SK-N-SH (cell line): ENCODE measurements around the gene ADGB. TPM values are rescaled to one million over a fixed set of nuclear protein-coding genes. Genes with fewer than 3 reads are reported as not detected.

ENCODE experiments used
- CTCF ChIA-PET: fragments of 300-600, 350-600 bp; formaldehyde crosslinking; extraction: SDS; loops from one replicate; lab custom pipeline; 2021; lab: Yijun Ruan, JAX
- POLR2A ChIA-PET: fragments of 350-600 bp; sonication (Branson Sonifier 250); formaldehyde crosslinking; extraction: SDS; loops from one replicate; lab custom pipeline; 2020; ENCODE audit warnings: antibody characterized with exemption, inconsistent platforms; lab: Yijun Ruan, JAX
- DNase-seq: peaks from one replicate; pipeline ENCODE4 v3.0.0; 2012
- H2AFZ ChIP-seq: fragments of 200-600 bp; sonication (generic); 2 replicates; pipeline ENCODE4 v1.8.1; 2016; ENCODE audit warnings: antibody characterized with exemption, mild to moderate bottlenecking, low read depth
- H3F3A ChIP-seq: fragments of 200-600 bp; sonication (generic); replicated peaks from 2 replicates; pipeline ENCODE3; 2016; ENCODE audit warnings: antibody characterized with exemption, mild to moderate bottlenecking; ENCODE audit not compliant: insufficient read depth
- H3K27ac ChIP-seq, 2 experiments: fragments of 200-500 bp in 1 of 2; fragments of 200-600 bp in 1 of 2; sonication (Bioruptor generic) in 1 of 2; sonication (generic), shearing (Covaris generic) in 1 of 2; 2 replicates each; pipeline versions ENCODE4 v1.5.1 to v1.6.1; 2014 to 2016; ENCODE audit warnings: low read depth in 2 of 2, inconsistent platforms in 1 of 2, low read length in 1 of 2, mild to moderate bottlenecking in 1 of 2, mixed read lengths in 1 of 2
- H3K27me3 ChIP-seq: fragments of 200-600 bp; sonication (generic), shearing (Covaris generic); 2 replicates; pipeline ENCODE4 v1.6.1; 2016; ENCODE audit warnings: mixed run types; ENCODE audit not compliant: insufficient read depth
- H3K36me3 ChIP-seq, 2 experiments: fragments of 200-500 bp in 1 of 2; fragments of 200-600 bp in 1 of 2; sonication (Bioruptor generic) in 1 of 2; sonication (generic) in 1 of 2; replicated peaks in 1 of 2; 2 replicates each; pipeline versions ENCODE3 to v1.5.1; 2014 to 2016; ENCODE audit warnings: low read length in 1 of 2, mild to moderate bottlenecking in 1 of 2; ENCODE audit not compliant: insufficient read depth in 2 of 2, control insufficient read depth in 1 of 2
- H3K4me1 ChIP-seq, 2 experiments: fragments of 200-500 bp in 1 of 2; fragments of 200-600 bp in 1 of 2; sonication (Bioruptor generic) in 1 of 2; sonication (generic), shearing (Covaris generic) in 1 of 2; 2 replicates each; pipeline versions ENCODE4 v1.5.1 to v1.6.1; 2014 to 2016; ENCODE audit warnings: low read depth in 1 of 2, low read length in 1 of 2, mixed run types in 1 of 2; ENCODE audit not compliant: insufficient read depth in 2 of 2, control insufficient read depth in 1 of 2
- H3K4me2 ChIP-seq: fragments of 200-600 bp; sonication (generic), shearing (Covaris generic); 2 replicates; pipeline ENCODE4 v1.6.1; 2017; ENCODE audit warnings: mixed run types
- H3K4me3 ChIP-seq, 2 experiments: fragments of 200-500 bp in 1 of 2; fragments of 200-600 bp in 1 of 2; sonication (Bioruptor generic) in 1 of 2; sonication (generic), shearing (Covaris generic) in 1 of 2; 2 replicates each; pipeline versions ENCODE4 v1.5.1 to v1.8.1; 2014 to 2016; ENCODE audit warnings: low read depth in 2 of 2, inconsistent platforms in 1 of 2, low read length in 1 of 2, mild to moderate bottlenecking in 1 of 2, mixed read lengths in 1 of 2, moderate library complexity in 1 of 2
- H3K79me2 ChIP-seq: fragments of 200-600 bp; sonication (generic); 2 replicates; pipeline ENCODE4 v1.8.1; 2017; ENCODE audit warnings: mild to moderate bottlenecking; ENCODE audit not compliant: insufficient read depth
- H3K9ac ChIP-seq: fragments of 200-600 bp; sonication (generic); 2 replicates; pipeline ENCODE4 v1.6.1; 2017; ENCODE audit warnings: mixed run types
- H3K9me2 ChIP-seq: fragments of 200-600 bp; sonication (generic); 2 replicates; pipeline ENCODE4 v1.6.1; 2017; ENCODE audit warnings: mixed run types
- H3K9me3 ChIP-seq: fragments of 200-600 bp; sonication (generic); 2 replicates; pipeline ENCODE4 v1.6.1; 2017; ENCODE audit warnings: mixed run types, mild to moderate bottlenecking, moderate library complexity
- H4K20me1 ChIP-seq: fragments of 200-600 bp; sonication (generic); 2 replicates; pipeline ENCODE4 v1.6.1; 2017; ENCODE audit warnings: mild to moderate bottlenecking, mixed run types; ENCODE audit not compliant: insufficient read depth
- CTCF ChIP-seq: fragments of 200-600 bp; sonication (generic); IDR thresholded peaks from 2 replicates; pipeline ENCODE4 v1.6.1; 2017; ENCODE audit warnings: antibody characterized with exemption, mild to moderate bottlenecking, moderate library complexity
- ELF1 ChIP-seq: IDR thresholded peaks from 2 replicates; pipeline ENCODE4 v1.4.0; 2012
- EP300 ChIP-seq, 2 experiments: IDR thresholded peaks; 2 replicates each; pipeline versions ENCODE4 v1.4.0 to v1.6.1; 2012; ENCODE audit warnings: borderline replicate concordance in 1 of 2, low read depth in 1 of 2, low read length in 1 of 2
- FOXJ3 ChIP-seq: sonication (generic); formaldehyde crosslinking; IDR thresholded peaks from 2 replicates; pipeline ENCODE4 v1.5.1; 2020; ENCODE audit warnings: mild to moderate bottlenecking, missing genetic modification reagents
- GATA2 ChIP-seq: sonication (generic); formaldehyde crosslinking; IDR thresholded peaks from 2 replicates; pipeline ENCODE4 v1.5.0; 2020; ENCODE audit warnings: mild to moderate bottlenecking, missing genetic modification reagents
- IRF3 ChIP-seq: fragments of 150-350 bp; IDR thresholded peaks from 2 replicates; pipeline ENCODE4 v1.6.1; 2016; ENCODE audit warnings: mild to moderate bottlenecking, low read depth, low read length
- NFIC ChIP-seq: IDR thresholded peaks from 2 replicates; pipeline ENCODE4 v1.4.0; 2012; ENCODE audit warnings: borderline replicate concordance
- NRF1 ChIP-seq: IDR thresholded peaks from 2 replicates; pipeline ENCODE4 v1.6.1; 2012; ENCODE audit warnings: low read depth, mild to moderate bottlenecking, low read length
- POLR2AphosphoS5 ChIP-seq: IDR thresholded peaks from 2 replicates; pipeline ENCODE4 v1.6.1; 2012; ENCODE audit warnings: low read depth, low read length
- RAD21 ChIP-seq: IDR thresholded peaks from 2 replicates; pipeline ENCODE4 v1.6.1; 2012; ENCODE audit warnings: mild to moderate bottlenecking, low read length
- RCOR1 ChIP-seq: fragments of 150-350 bp; IDR thresholded peaks from 2 replicates; pipeline ENCODE4 v1.6.1; 2017; ENCODE audit warnings: antibody characterized with exemption, low read length
- REST ChIP-seq: IDR thresholded peaks from 2 replicates; pipeline ENCODE4 v1.6.1; 2012; ENCODE audit warnings: mild to moderate bottlenecking, low read depth, low read length, moderate library complexity
- RFX5 ChIP-seq: IDR thresholded peaks from 2 replicates; pipeline ENCODE4 v1.6.1; 2012; ENCODE audit warnings: mild to moderate bottlenecking, improper control_type of control experiment, low read length
- RXRA ChIP-seq: IDR thresholded peaks from 2 replicates; pipeline ENCODE4 v1.4.0; 2012; ENCODE audit warnings: low read depth, mild to moderate bottlenecking, borderline replicate concordance
- SMC3 ChIP-seq: IDR thresholded peaks from 2 replicates; pipeline ENCODE4 v1.6.1; 2012; ENCODE audit warnings: low read depth, low read length, improper control_type of control experiment
- TAF1 ChIP-seq: IDR thresholded peaks from 2 replicates; pipeline ENCODE4 v1.6.1; 2012; ENCODE audit warnings: low read depth, mild to moderate bottlenecking, low read length, moderate library complexity, borderline replicate concordance
- TCF12 ChIP-seq: IDR thresholded peaks from 2 replicates; pipeline ENCODE4 v1.4.0; 2012
- TEAD4 ChIP-seq: IDR thresholded peaks from 2 replicates; pipeline ENCODE4 v1.4.0; 2012; ENCODE audit warnings: mild to moderate bottlenecking, borderline replicate concordance; ENCODE audit not compliant: insufficient read depth
- USF1 ChIP-seq: IDR thresholded peaks from 2 replicates; pipeline ENCODE4 v1.4.0; 2012; ENCODE audit warnings: low read depth, borderline replicate concordance
- USF2 ChIP-seq: fragments of 150-350 bp; IDR thresholded peaks from 2 replicates; pipeline ENCODE4 v1.6.1; 2017; ENCODE audit warnings: antibody characterized with exemption, low read length, low read depth, borderline replicate concordance
- YY1 ChIP-seq: IDR thresholded peaks from 2 replicates; pipeline ENCODE4 v1.4.0; 2012; ENCODE audit warnings: low read depth, mild to moderate bottlenecking
- WGBS: methylation state at CpG from one replicate; pipeline ENCODE4 v1.1.6; 2017; ENCODE audit warnings: low lambda C conversion rate; 5-methylcytosine and 5-hydroxymethylcytosine counted together
- polyA plus RNA-seq, 3 experiments: library from polyadenylated mRNA; depleted of rRNA; stranded (reverse); fragments of >200 nt; gene quantifications; 2 replicates each; pipeline ENCODE4 v1.2.3, GENCODE V29; 2012
- TF ChIP-seq, protein P1 (sequence below): IDR thresholded peaks from 2 replicates; pipeline ENCODE4 v1.4.0; 2012; ENCODE audit warnings: low read depth

ADGB gene
- polyA plus RNA-seq, 1 of the 3 experiments (the other 2 are of a cell fraction), result not detected

- 30% methylated on average over 13 of the region's 27 CpGs for WGBS
- Histone ChIP-seq H3K9me3 (no peaks in the 10 kb centered on the region), H3K27me3 (no peaks in the 10 kb centered on the region), H3K4me2 (peak overlapping the region; percentile 68), H2AFZ (peak overlapping the region; percentile 88), H3K36me3 (no peaks in the 10 kb centered on the region), H3K4me3 (peak overlapping the region; percentile 42 to 45), H3K79me2 (no peaks in the 10 kb centered on the region), H3K9ac (peak overlapping the region; percentile 45; the same call in 1 of the 2 replicates)
- DNase-seq, result peak; percentile 83
- CTCF ChIA-PET, result interaction anchor here (0.6 to 2.1 kb wide), 19 partner anchors 10 to 430 kb away, joined by 3 to 11 read pairs (median 4); no protein-coding TSS in a partner anchor
- POLR2A ChIA-PET, result no interaction called here
- TF ChIP-seq FOXJ3 (CRISPR knock-in tag) (no peak), IRF3 (no peak), SMC3 (peak; percentile 89), TAF1 (peak; percentile 43; the same call in 1 of the 2 replicates), RAD21 (peak; percentile 97), YY1 (0 out of 2 replicates have a peak, but pooled peaks have one; percentile 20), REST (no peak), USF2 (0 out of 2 replicates have a peak, but pooled peaks have one; percentile 9), TCF12 (peak; percentile 52; the same call in 1 of the 2 replicates), NRF1 (peak; percentile 46; the same call in 1 of the 2 replicates), GATA2 (CRISPR knock-in tag) (peak; percentile 22; the same call in 1 of the 2 replicates), RCOR1 (peak; percentile 34; the same call in 1 of the 2 replicates), TEAD4 (no peak), USF1 (no peak), RXRA (no peak), NFIC (peak; percentile 41), ELF1 (peak; percentile 52; the same call in 1 of the 2 replicates), CTCF (peak; percentile 89), RFX5 (0 out of 2 replicates have a peak, but pooled peaks have one; percentile 22), EP300 (IDR thresholded peaks at IDR 0.05; ENCODE audit: borderline replicate concordance in 1 of 2, low read depth in 1 of 2, low read length in 1 of 2) (peak in 1 of 2 experiments; percentile 44; a peak in 1 of 4 replicates), POLR2AphosphoS5 (peak; percentile 38; the same call in 1 of the 2 replicates)
- TF ChIP-seq, protein P1, sequence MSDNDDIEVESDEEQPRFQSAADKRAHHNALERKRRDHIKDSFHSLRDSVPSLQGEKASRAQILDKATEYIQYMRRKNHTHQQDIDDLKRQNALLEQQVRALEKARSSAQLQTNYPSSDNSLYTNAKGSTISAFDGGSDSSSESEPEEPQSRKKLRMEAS, result peak; percentile 22; the same call in 1 of the 2 replicates
- TF ChIP-seq, all 33 proteins: peak for 16
- H3K4me1 ChIP-seq, result peaks cover 0 to 11% of the 10 kb centered on the region in 2 experiments; a peak in 2 of 4 replicates
- H3K27ac ChIP-seq, result peak overlapping the region; percentile 43 to 89
- no peaks in the 10 kb centered on the region for H3F3A ChIP-seq
- no peaks in the 10 kb centered on the region for H4K20me1 ChIP-seq
- H3K9me2 ChIP-seq, result no peaks in the 10 kb centered on the region
These were observed 258.6 kb downstream of the ADGB start for GRCh38 chr6:146857180-146857979.
